A673 (cell line): ENCODE data around the gene MEGF11.

ENCODE experiments used
- CTCF ChIP-seq: fragments of 300-800, 200-600 bp; sonication (generic); conservative IDR thresholded peaks from 2 replicates; pipeline ENCODE4 v1.5.1; 2017; ENCODE audit warnings: low read depth, mild to moderate bottlenecking, antibody characterized with exemption, low read length, moderate library complexity, mixed read lengths
- EZH2 ChIP-seq: fragments of 200-600 bp; sonication (generic); IDR thresholded peaks from 2 replicates; pipeline ENCODE4 v1.6.1; 2017; ENCODE audit warnings: borderline replicate concordance, low read depth, mild to moderate bottlenecking, mixed read lengths, antibody characterized with exemption, low read length; ENCODE audit not compliant: poor library complexity, severe bottlenecking

- no peak for TF ChIP-seq CTCF
- TF ChIP-seq EZH2, result no peak
Measured at GRCh38 chr15:66164788-66165187, 88.8 kb downstream of the MEGF11 start.
